ENCODE data around the gene CCDC158. TPM values are rescaled to one million over a fixed set of nuclear protein-coding genes. Genes with fewer than 3 reads are reported as not detected.

The CCDC158 gene
- total and polyA plus RNA-seq, 2 of the 8 experiments (the other 6 are each of a cell fraction or from before 2014, with no cell fraction given), result not detected

- Histone ChIP-seq H3K4me1 (replicated peaks in 1 of 4; ENCODE audit: control insufficient read depth in 3 of 4, insufficient read depth in 4 of 4, low read length in 3 of 4) (peaks cover 7 to 22% (median 10%) of the 10 kb centered on the region in 4 experiments), H3K23me2 (ENCODE audit: low read depth, low read length) (no peaks in the 10 kb centered on the region), H2BK5ac (ENCODE audit: low read depth, low read length) (no peak overlapping the region), H2BK20ac (ENCODE audit: low read length) (no peak overlapping the region), H3K79me2 (ENCODE audit: control insufficient read depth in 1 of 2, insufficient read depth in 2 of 2, low read length in 2 of 2) (no peaks in the 10 kb centered on the region), H3K56ac (replicated peaks; ENCODE audit: insufficient read length, low read depth, low read length) (no peak overlapping the region), H2AK5ac (ENCODE audit: low read depth, low read length) (no peak overlapping the region), H2BK12ac (ENCODE audit: low read depth, low read length) (no peak overlapping the region), H4K8ac (ENCODE audit: extremely low read depth, insufficient read depth, low read length) (no peak overlapping the region), H3K14ac (ENCODE audit: insufficient read length) (no peak overlapping the region), H3K23ac (ENCODE audit: insufficient read length) (no peak overlapping the region), H3K27ac (ENCODE audit: low read depth, low read length) (no peak overlapping the region), H3K36me3 (ENCODE audit: control insufficient read depth in 2 of 4, insufficient read depth in 4 of 4, low read length in 3 of 4) (no peaks in the 10 kb centered on the region), H2BK15ac (ENCODE audit: low read length) (no peak overlapping the region), H2BK120ac (replicated peaks; ENCODE audit: low read depth, low read length) (no peak overlapping the region), H4K91ac (replicated peaks; ENCODE audit: insufficient read length, low read length) (no peak overlapping the region), H4K5ac (ENCODE audit: insufficient read length, low read depth, low read length) (no peak overlapping the region), H3K27me3 (replicated peaks in 1 of 4; ENCODE audit: control insufficient read depth in 3 of 4, extremely low read depth in 1 of 4, insufficient read depth in 3 of 4, low read length in 3 of 4) (no peaks in the 10 kb centered on the region), H3K9ac (replicated peaks in 1 of 4; ENCODE audit: extremely low read depth in 1 of 4, low read depth in 3 of 4, low read length in 3 of 4) (no peak overlapping the region), H3K9me3 (ENCODE audit: insufficient read depth in 2 of 2, low read depth in 1 of 2, low read length in 1 of 2) (peaks cover 0 to 5% of the 10 kb centered on the region in 2 experiments; a peak in 2 of 4 replicates), H3K4ac (replicated peaks; ENCODE audit: insufficient read length, low read depth, low read length) (no peak overlapping the region), H3K79me1 (ENCODE audit: low read depth, low read length) (no peaks in the 10 kb centered on the region), H3K4me2 (ENCODE audit: insufficient read depth in 1 of 2, low read depth in 2 of 2, low read length in 2 of 2) (no peak overlapping the region), H3K18ac (ENCODE audit: extremely low read depth, low read length) (no peak overlapping the region), H2AFZ (ENCODE audit: low read length) (no peak overlapping the region), H3K4me3 (ENCODE audit: extremely low read depth in 1 of 4, insufficient read depth in 2 of 4, low read depth in 3 of 4, low read length in 4 of 4) (no peak overlapping the region), H4K20me1 (replicated peaks in 1 of 2; ENCODE audit: control insufficient read depth in 1 of 2, insufficient read depth in 2 of 2, low read length in 2 of 2) (no peaks in the 10 kb centered on the region)
- WGBS, 2 experiments (ENCODE audit: extremely low coverage in 1 of 2, insufficient coverage in 1 of 2, insufficient read length in 1 of 2, insufficient replicate concordance in 2 of 2, low coverage in 1 of 2, low lambda C conversion rate in 2 of 2, missing lambda C conversion rate in 1 of 2), result 97% methylated on average over 3 of the region's 3 CpGs; no CpG with 5 or more reads in 1 of the 2 experiments
- DNase-seq (ENCODE audit: low read depth in 1 of 2, low spot score in 2 of 2), result no peak
- ChIA-PET POLR2A (ENCODE audit: partially characterized antibody) (no interaction called here), CTCF (ENCODE audit: partially characterized antibody) (interaction anchor here (1.1 kb wide), 1 partner anchor 202 kb away, joined by 3 read pairs; no protein-coding TSS in a partner anchor)
- TF ChIP-seq EGR1 (IDR thresholded peaks at IDR 0.05; ENCODE audit: borderline replicate concordance, low read depth, low read length) (no peak), CREB1 (IDR thresholded peaks at IDR 0.05) (no peak), ASH2L (IDR thresholded peaks at IDR 0.05; ENCODE audit: low read length) (no peak), POU5F1 (IDR thresholded peaks at IDR 0.05; ENCODE audit: low read depth, low read length) (no peak), CEBPB (IDR thresholded peaks at IDR 0.05; ENCODE audit: low read depth, low read length) (no peak), RBBP5 (IDR thresholded peaks at IDR 0.05; ENCODE audit: borderline replicate concordance, low read depth, low read length) (no peak), KDM4A (IDR thresholded peaks at IDR 0.05; ENCODE audit: low read depth, low read length, severe bottlenecking) (no peak), GABPA (IDR thresholded peaks at IDR 0.05; ENCODE audit: borderline replicate concordance, insufficient read depth, low read length) (no peak), ZNF274 (IDR thresholded peaks at IDR 0.05; ENCODE audit: borderline replicate concordance, extremely low read depth, low read length) (no peak)
- FAIRE-seq, result no peak
These were observed 39.0 kb downstream of the CCDC158 start for GRCh38 chr4:76381986-76382385.

Data from H1 (cell line).